Gastrocnemius medialis (tissue), 4 donors: ENCODE measurements around the gene MRTFA. TPM values are rescaled to one million over a fixed set of nuclear protein-coding genes. Genes with fewer than 3 reads are reported as not detected.

Experiments used
- ATAC-seq, 2 donors: fragments of 150-250 bp; one replicate each; pipeline ENCODE4 v1.9.1; 2016
- DNase-seq, 2 donors: peaks; one replicate each; pipeline ENCODE4 v3.0.0-alpha.2; 2019
- H3K27ac ChIP-seq, 4 donors: fragments of 200-600 bp; sonication (generic); 1 replicate in 1 of 4; 2 replicates in 3 of 4; pipeline ENCODE4 v1.5.1; 2016 to 2018; ENCODE audit warnings: mild to moderate bottlenecking in 2 of 4, moderate library complexity in 1 of 4
- H3K27me3 ChIP-seq, 3 donors: fragments of 200-600 bp; sonication (generic) in 2 of 3; 1 replicate in 1 of 3; 2 replicates in 2 of 3; pipeline versions ENCODE4 v1.5.1 to v1.6.0; 2016 to 2019; ENCODE audit warnings: mild to moderate bottlenecking in 1 of 3, moderate library complexity in 1 of 3
- H3K36me3 ChIP-seq, 2 donors: fragments of 200-600 bp; sonication (generic) in 1 of 2; one replicate each; pipeline ENCODE4 v1.5.1; 2017 to 2018
- H3K4me1 ChIP-seq, 2 donors: fragments of 200-600 bp; sonication (generic) in 1 of 2; one replicate each; pipeline ENCODE4 v1.5.1; 2016 to 2017; ENCODE audit warnings: mild to moderate bottlenecking in 2 of 2
- H3K4me3 ChIP-seq, 4 donors: fragments of 200-600 bp; sonication (generic) in 3 of 4; 1 replicate in 1 of 4; 2 replicates in 3 of 4; pipeline ENCODE4 v1.5.1; 2016 to 2019; ENCODE audit warnings: mild to moderate bottlenecking in 2 of 4
- H3K9me3 ChIP-seq, 3 donors: fragments of 200-600 bp; sonication (generic) in 2 of 3; 1 replicate in 1 of 3; 2 replicates in 2 of 3; pipeline ENCODE4 v1.5.1; 2016 to 2019
- POLR2A ChIP-seq, 2 donors: fragments of 450-650 bp; IDR thresholded peaks; one replicate each; pipeline ENCODE4 v1.6.1; 2017; ENCODE audit warnings: antibody characterized with exemption in 2 of 2, mild to moderate bottlenecking in 2 of 2, moderate library complexity in 2 of 2
- in situ Hi-C, 4 donors: fragments of 200-750 bp; cut with MboI; loops; one replicate each; pipeline versions ENCODE4 v1.15.0 to v1.8.0; 2017; ENCODE audit warnings: low sequenced_read_pairs in 4 of 4
- intact Hi-C: fragments of 100-400 bp; cut with DNase I; formaldehyde crosslinking; loops from one replicate; pipeline ENCODE4 v1.15.1; 2023; ENCODE audit warnings: low total_unique reads
- total RNA-seq, 4 donors: library from RNA; depleted of rRNA; stranded (reverse); fragments of >200 nt; gene quantifications; one replicate each; pipeline versions ENCODE4 v1.1.0 to v1.2.3, GENCODE V29; 2016
- TF ChIP-seq, protein P1 (sequence below), 5 experiments: fragments of 450-650 bp in 3 of 5; fragments of 200-600 bp in 2 of 5; sonication (generic) in 2 of 5; IDR thresholded peaks in 4 of 5; conservative IDR thresholded peaks in 1 of 5; 1 replicate in 4 of 5; 2 replicates in 1 of 5; pipeline ENCODE4 v1.5.1; 2016 to 2019; ENCODE audit warnings: antibody characterized with exemption in 5 of 5, mild to moderate bottlenecking in 3 of 5, moderate library complexity in 3 of 5

The MRTFA gene
- total RNA-seq, 4 donors from 2014 or later: 13.7 to 31.3 (median 22.2) TPM

DNA sequence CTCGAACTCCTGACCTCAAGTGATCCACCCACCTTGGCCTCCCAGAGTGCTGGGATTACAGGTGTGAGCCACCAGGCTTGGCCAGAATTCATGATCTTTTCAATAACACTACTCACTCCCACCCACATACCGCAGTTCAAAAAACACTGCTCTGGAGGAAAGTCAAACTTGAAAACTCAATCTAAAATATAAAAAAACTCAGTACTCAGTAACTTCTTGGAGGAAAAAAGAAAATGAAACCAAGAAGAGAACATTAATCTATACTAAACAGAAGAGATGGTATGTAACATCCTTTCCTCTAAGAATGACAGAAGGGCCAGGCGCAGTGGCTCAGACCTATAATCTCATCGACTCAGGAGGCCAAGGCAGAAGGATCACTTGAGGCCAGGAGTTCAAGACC is 58.3 kb downstream of the MRTFA start:
- ATAC-seq (no peak), DNase-seq (no peak)
- in situ Hi-C loops (no loop called here), intact Hi-C loops (no loop called here)
- H3K27me3 ChIP-seq: no peaks in the 10 kb centered on the region
- no peak overlapping the region for H3K4me3 ChIP-seq
- H3K4me1 ChIP-seq: peaks cover 6 to 8% of the 10 kb centered on the region in 2 donors
- TF ChIP-seq, protein P1, sequence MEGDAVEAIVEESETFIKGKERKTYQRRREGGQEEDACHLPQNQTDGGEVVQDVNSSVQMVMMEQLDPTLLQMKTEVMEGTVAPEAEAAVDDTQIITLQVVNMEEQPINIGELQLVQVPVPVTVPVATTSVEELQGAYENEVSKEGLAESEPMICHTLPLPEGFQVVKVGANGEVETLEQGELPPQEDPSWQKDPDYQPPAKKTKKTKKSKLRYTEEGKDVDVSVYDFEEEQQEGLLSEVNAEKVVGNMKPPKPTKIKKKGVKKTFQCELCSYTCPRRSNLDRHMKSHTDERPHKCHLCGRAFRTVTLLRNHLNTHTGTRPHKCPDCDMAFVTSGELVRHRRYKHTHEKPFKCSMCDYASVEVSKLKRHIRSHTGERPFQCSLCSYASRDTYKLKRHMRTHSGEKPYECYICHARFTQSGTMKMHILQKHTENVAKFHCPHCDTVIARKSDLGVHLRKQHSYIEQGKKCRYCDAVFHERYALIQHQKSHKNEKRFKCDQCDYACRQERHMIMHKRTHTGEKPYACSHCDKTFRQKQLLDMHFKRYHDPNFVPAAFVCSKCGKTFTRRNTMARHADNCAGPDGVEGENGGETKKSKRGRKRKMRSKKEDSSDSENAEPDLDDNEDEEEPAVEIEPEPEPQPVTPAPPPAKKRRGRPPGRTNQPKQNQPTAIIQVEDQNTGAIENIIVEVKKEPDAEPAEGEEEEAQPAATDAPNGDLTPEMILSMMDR (IDR thresholded peaks at IDR 0.05 in 4 of 5, conservative IDR thresholded peaks at IDR 0.05 in 1 of 5): no peak
- no peak for TF ChIP-seq POLR2A (IDR thresholded peaks at IDR 0.05)
- H3K36me3 ChIP-seq: no peaks in the 10 kb centered on the region
- H3K9me3 ChIP-seq: no peaks in the 10 kb centered on the region
- H3K27ac ChIP-seq: no peak overlapping the region

DNA sequence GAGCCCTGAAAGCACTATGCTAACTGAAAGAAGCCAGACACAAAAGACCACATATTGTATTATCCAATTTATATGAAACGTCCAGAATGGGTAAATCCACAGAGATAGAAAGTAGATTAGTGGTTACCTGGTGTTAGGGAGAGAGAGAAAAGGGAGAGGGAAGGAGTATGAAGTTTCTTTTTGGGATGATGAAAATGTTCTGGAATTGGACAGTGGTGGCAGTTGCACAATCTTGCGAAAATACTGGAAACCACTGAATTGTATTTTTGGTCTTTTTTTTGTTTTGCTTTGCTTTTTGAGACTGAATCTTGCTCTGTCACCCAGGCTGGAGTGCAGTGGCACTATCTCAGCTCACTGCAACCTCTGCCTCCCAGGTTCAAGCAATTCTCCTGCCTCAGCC is 63.5 kb downstream of the MRTFA start:
- no peak for TF ChIP-seq POLR2A (IDR thresholded peaks at IDR 0.05)
- TF ChIP-seq, protein P1 (IDR thresholded peaks at IDR 0.05 in 4 of 5, conservative IDR thresholded peaks at IDR 0.05 in 1 of 5): no peak
- H3K4me1 ChIP-seq: peaks cover 16% of the 10 kb centered on the region in 2 donors
- no peaks in the 10 kb centered on the region for H3K27me3 ChIP-seq
- intact Hi-C loops: no loop called here
- H3K27ac ChIP-seq: peak overlapping the region in 2 of 4 donors; percentile 10 to 24
- H3K9me3 ChIP-seq: no peaks in the 10 kb centered on the region
- ATAC-seq (peak in 1 of 2 donors; percentile 66), DNase-seq (no peak)
- no peaks in the 10 kb centered on the region for H3K36me3 ChIP-seq
- in situ Hi-C loops: no loop called here
- no peak overlapping the region for H3K4me3 ChIP-seq

DNA sequence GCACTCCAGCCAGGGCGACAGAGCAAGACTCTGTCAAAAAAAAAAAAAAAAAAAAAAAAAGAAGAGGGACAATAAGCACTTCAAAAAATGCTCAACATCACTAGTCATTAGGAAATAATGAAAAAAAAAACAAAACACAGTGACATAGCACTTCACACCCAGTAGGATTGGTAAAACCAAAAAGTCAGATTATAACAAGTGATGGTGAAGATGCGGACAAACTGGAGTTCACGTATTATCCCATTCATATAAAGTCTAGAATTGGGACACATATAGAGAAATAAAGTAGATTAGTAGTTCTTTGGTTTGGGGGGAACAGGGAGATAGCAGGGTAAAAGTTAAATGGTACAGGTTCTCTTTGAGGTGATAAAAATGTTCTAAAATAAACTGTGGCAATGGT is 64.6 kb downstream of the MRTFA start:
- intact Hi-C loops (no loop called here), in situ Hi-C loops (no loop called here)
- Histone ChIP-seq H3K4me3 (no peak overlapping the region), H3K36me3 (no peaks in the 10 kb centered on the region), H3K9me3 (no peaks in the 10 kb centered on the region), H3K27ac (no peak overlapping the region), H3K27me3 (no peaks in the 10 kb centered on the region), H3K4me1 (peaks cover 16 to 27% of the 10 kb centered on the region in 2 donors)
- TF ChIP-seq, protein P1 (IDR thresholded peaks at IDR 0.05 in 4 of 5, conservative IDR thresholded peaks at IDR 0.05 in 1 of 5): no peak
- no peak for TF ChIP-seq POLR2A (IDR thresholded peaks at IDR 0.05)
- DNase-seq (no peak), ATAC-seq (no peak)

DNA sequence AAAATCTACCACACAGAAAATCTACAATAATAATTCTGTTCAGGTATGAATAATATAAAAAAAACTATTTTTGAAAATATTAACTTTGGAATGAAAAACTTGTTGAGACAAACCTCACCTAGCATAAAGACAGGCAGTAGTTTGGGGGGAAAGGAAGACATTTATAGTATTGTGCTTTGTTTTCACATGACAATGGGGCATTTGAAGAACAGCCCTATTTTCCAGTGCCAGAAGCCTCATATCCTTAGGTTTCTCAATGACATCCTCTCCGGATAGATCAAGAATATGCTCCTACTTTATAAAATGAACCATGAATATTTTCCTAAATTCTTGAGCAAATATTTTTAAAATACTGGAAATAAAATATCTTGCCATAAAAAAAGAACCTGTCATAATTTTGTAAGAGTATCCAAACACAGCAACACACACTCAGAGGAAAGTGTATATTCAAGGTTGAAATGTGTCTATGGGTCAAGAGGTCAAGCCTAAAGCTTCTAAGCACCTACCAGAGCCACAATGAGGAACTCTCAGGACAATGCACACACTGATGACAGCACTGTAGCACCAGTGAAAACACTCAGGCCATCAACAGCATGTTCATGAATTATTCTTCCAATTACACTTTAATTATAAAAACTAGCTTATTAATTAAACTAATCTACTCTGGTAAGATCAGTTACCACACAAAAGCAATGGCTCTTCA is 68.7 kb downstream of the MRTFA start:
- Histone ChIP-seq H3K27me3 (no peaks in the 10 kb centered on the region), H3K4me1 (peaks cover 8 to 22% of the 10 kb centered on the region in 2 donors), H3K27ac (no peak overlapping the region), H3K36me3 (no peaks in the 10 kb centered on the region), H3K4me3 (no peak overlapping the region), H3K9me3 (no peaks in the 10 kb centered on the region)
- in situ Hi-C loops: no loop called here
- ATAC-seq (no peak), DNase-seq (no peak)
- intact Hi-C loops: no loop called here
- TF ChIP-seq POLR2A (IDR thresholded peaks at IDR 0.05): no peak
- TF ChIP-seq, protein P1 (IDR thresholded peaks at IDR 0.05 in 4 of 5, conservative IDR thresholded peaks at IDR 0.05 in 1 of 5): no peak

DNA sequence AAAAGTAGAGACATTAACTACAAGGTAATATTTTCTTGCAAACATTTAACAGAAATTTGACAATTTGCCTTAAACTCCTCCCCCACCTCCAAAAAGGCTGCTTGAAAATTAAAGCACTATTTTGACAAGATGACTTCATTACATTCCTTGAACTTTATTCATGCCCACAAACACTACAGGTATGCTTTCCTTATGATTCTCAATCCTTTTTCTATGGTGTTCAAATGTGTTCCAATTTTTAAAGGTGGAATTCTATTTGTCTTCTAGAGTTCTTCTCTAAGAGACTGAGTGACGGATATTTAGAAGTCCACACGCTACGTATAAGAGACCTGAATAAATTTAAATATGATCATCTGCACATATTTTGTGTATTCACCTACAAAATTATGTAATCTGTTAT is 69.4 kb downstream of the MRTFA start:
- intact Hi-C loops: no loop called here
- in situ Hi-C loops: no loop called here
- no peak overlapping the region for H3K4me3 ChIP-seq
- DNase-seq (no peak), ATAC-seq (no peak)
- no peaks in the 10 kb centered on the region for H3K36me3 ChIP-seq
- no peak for TF ChIP-seq POLR2A (IDR thresholded peaks at IDR 0.05)
- TF ChIP-seq, protein P1 (IDR thresholded peaks at IDR 0.05 in 4 of 5, conservative IDR thresholded peaks at IDR 0.05 in 1 of 5): no peak
- H3K4me1 ChIP-seq: peaks cover 8 to 22% of the 10 kb centered on the region in 2 donors
- no peaks in the 10 kb centered on the region for H3K27me3 ChIP-seq
- H3K27ac ChIP-seq: no peak overlapping the region
- no peaks in the 10 kb centered on the region for H3K9me3 ChIP-seq
